Right lobe of liver (tissue), 4 donors: ENCODE data around the gene EML5.

Experiments
- CTCF ChIP-seq, 4 donors: fragments of 200-600 bp in 3 of 4; fragments of 450-650 bp in 1 of 4; IDR thresholded peaks; one replicate each; pipeline versions ENCODE4 v1.5.1 to v1.8.0; 2016 to 2022; ENCODE audit warnings: antibody characterized with exemption in 4 of 4, mild to moderate bottlenecking in 2 of 4
- POLR2A ChIP-seq: fragments of 450-650 bp; IDR thresholded peaks from one replicate; pipeline ENCODE4 v1.6.1; 2017; ENCODE audit warnings: antibody characterized with exemption, mild to moderate bottlenecking
- donor health status: DM: no; HTN: no; CAD: no.
- donor health status: DM: no; HTN: no; CAD: no.
- donor health status: DM: no; HTN: yes; CAD: no.

GRCh38 chr14:88607829-88608228, 184.9 kb downstream of the EML5 start:
- no peak for TF ChIP-seq CTCF (IDR thresholded peaks at IDR 0.05)
- TF ChIP-seq POLR2A = no peak
